OCI-LY7 (cell line): ENCODE data around the gene NCAM1.

Source experiments
- EZH2phosphoT487 ChIP-seq: fragments of 200-600 bp; sonication (generic); IDR thresholded peaks from 2 replicates; pipeline ENCODE4 v1.6.1; 2018; ENCODE audit warnings: low read depth, borderline replicate concordance, mild to moderate bottlenecking, mixed run types, antibody characterized with exemption, low read length, moderate library complexity, mixed read lengths
- TF ChIP-seq, protein P1 (sequence below): fragments of 200-600 bp; sonication (generic); conservative IDR thresholded peaks from 2 replicates; pipeline ENCODE4 v1.5.1; 2014; ENCODE audit warnings: mild to moderate bottlenecking, antibody characterized with exemption, low read length, moderate library complexity, mixed read lengths

DNA sequence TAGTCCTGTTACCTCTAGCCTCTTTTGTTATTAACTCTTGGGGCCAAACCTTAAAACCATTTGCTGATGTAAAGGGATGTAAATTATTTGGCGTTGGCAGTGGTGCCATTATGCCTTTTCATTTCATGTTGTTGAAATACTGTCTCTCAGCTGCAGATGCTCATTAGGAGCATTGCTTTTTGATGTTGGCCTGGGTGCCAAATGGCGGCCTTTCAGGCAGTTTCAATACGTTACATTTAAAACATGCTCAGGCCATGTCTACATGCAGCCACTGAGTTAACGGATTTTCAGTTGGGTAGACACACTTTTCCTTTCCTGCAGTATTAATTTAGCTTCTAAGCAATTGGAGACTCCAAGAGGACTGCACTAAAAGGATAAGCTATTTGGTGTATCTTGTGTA is 5.3 kb downstream of the NCAM1 start:
- TF ChIP-seq, protein P1, sequence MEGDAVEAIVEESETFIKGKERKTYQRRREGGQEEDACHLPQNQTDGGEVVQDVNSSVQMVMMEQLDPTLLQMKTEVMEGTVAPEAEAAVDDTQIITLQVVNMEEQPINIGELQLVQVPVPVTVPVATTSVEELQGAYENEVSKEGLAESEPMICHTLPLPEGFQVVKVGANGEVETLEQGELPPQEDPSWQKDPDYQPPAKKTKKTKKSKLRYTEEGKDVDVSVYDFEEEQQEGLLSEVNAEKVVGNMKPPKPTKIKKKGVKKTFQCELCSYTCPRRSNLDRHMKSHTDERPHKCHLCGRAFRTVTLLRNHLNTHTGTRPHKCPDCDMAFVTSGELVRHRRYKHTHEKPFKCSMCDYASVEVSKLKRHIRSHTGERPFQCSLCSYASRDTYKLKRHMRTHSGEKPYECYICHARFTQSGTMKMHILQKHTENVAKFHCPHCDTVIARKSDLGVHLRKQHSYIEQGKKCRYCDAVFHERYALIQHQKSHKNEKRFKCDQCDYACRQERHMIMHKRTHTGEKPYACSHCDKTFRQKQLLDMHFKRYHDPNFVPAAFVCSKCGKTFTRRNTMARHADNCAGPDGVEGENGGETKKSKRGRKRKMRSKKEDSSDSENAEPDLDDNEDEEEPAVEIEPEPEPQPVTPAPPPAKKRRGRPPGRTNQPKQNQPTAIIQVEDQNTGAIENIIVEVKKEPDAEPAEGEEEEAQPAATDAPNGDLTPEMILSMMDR: no peak
- TF ChIP-seq EZH2phosphoT487: no peak
